Measurements from ENCODE around the gene NFIC.
"Not testable (repeated sequence)": the region's sequence is repeated elsewhere in the genome, so short reads cannot be mapped to it uniquely, and the experiment has no call there.

The NFIC gene

DNA sequence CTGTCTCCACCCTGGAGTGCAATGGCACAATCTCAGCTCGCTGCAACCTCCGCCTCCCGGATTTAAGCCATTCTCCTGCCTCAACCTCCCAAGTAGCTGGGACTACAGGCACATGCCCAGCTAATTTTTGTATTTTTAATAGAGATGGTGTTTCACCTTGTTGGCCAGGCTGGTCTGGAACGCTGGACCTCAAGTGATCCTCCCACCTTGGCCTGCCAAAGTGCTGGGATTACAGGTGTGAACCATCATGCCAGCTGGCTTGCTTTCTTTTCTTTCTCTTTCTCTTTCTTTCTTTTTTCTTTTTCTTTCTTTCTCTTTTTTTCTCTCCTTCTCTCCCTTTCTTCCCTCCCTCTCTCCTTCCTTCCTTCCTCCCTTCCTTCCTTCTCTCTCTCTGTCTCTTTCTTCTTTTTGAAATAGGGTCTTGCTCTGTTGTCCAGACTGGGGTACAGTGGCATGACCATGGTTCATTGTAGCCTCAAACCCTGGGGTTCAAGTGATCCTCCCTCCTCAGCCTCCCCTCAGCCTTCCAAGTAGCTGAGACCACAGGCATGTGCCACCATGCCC is 33.3 kb upstream of the NFIC start:
- Mint-ChIP-seq H3K4me3 (no peak overlapping the region), H3K27ac (no peak overlapping the region), H3K36me3 (ENCODE audit: low read depth) (no peaks in the 10 kb centered on the region), H3K9me3 (no peaks in the 10 kb centered on the region), H3K4me1 (ENCODE audit: low read depth) (no peaks in the 10 kb centered on the region), H3K27me3 (no peaks in the 10 kb centered on the region)

DNA sequence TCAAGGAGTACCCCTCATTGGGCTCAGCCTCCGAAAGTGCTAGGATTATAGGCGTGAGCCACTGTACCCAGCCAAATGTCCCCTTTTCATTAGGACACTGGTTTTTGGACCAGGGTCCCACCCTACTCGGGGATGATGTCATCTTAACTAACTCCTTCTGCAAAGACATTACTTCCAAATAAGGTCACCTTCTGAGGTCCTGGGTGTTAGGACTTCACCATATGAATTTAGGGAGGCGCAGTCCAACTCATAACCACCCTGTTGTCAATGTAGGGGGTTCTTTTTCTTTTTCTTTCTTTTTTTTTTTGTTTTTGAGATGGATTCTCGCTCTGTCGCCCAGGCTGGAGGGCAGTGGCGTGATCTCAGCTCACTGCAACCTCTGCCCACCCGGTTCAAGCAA is 32.7 kb upstream of the NFIC start:
- Mint-ChIP-seq H3K36me3 (ENCODE audit: low read depth) (no peaks in the 10 kb centered on the region), H3K9me3 (no peaks in the 10 kb centered on the region), H3K27ac (no peak overlapping the region), H3K4me1 (ENCODE audit: low read depth) (peaks cover 5% of the 10 kb centered on the region), H3K4me3 (no peak overlapping the region), H3K27me3 (no peaks in the 10 kb centered on the region)

DNA sequence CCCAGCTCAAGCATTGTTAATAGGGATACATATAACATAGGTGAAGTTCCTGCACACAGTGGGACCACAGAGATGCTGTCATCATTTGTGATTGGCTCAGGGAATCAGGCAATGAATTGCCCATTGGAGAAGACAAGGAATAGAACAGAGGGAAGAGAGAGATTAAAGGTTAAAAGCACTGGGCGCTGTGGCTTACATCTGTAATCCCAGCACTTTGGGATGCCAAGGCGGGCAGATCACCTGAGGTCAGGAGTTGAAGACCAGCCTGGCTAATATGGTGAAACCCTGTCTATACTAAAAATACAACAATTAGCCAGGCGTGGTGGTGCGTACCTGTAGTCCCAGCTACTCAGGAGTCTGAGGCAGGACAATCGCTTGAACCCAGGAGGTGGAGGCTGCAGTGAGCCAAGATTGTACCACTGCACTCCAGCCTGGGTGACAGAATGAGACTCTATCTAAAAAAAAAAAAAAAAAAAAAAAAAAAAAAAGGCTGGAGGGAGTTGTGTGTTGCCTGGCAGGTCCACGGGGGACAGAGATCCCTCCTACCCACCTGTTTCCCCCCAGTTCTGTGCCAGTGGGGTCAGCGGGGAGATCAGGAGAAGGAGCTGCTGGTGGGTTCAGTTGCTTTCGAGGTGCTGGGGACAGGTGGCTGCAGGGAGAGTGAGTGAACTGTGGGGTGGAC is 31.5 kb upstream of the NFIC start:
- H3K27ac Mint-ChIP-seq; H3K27me3 Mint-ChIP-seq; H3K9me3 Mint-ChIP-seq; H3K4me1 Mint-ChIP-seq (ENCODE audit: low read depth); H3K4me3 Mint-ChIP-seq; H3K36me3 Mint-ChIP-seq (ENCODE audit: low read depth): not testable (repeated sequence)

DNA sequence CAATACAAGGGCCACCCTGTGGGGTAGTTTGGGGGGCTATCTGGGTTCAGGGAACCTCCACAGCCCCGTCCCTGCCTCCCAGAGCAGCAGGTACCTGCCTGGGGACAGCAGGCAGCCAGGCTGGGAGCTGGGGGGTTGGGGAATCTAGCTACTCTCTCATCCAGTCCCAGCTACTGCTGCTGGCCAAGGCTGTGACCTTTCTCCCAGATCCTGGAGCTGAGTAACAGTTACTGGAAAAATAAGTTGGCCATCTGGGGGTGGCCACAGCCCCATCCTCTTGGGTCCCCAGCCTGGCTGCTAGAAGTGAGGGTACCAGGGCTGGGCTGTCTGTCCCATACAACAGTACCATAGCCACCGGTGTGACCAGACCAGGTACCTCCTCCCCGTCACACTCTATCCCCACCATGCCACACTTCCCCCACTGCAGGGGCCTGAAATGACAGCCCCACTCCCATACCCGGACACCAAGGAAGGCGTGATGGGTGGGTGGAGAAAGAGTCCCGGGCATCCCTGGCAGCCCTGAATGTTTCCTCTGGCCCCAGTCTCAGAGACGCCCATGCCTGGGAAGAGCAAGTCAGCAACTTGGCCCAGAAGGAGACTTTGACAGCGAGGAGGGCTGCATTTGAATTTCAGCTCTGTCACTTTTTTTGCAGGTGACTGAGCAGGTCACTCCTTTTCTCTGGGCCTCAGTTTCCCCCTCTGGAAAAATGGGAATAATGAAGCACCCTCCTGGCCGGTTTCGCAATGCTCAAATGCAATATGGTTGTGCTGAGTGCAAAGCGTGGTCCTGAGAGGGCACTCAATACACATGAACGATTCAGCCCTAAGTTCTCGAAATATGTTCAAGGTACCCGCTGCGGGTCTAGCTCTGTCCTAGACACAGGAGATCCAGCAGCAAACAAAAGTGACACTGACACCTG is 30.7 kb upstream of the NFIC start:
- Mint-ChIP-seq H3K9me3 (no peaks in the 10 kb centered on the region), H3K36me3 (ENCODE audit: low read depth) (no peaks in the 10 kb centered on the region), H3K4me3 (no peak overlapping the region), H3K27me3 (no peaks in the 10 kb centered on the region), H3K27ac (no peak overlapping the region), H3K4me1 (ENCODE audit: low read depth) (peaks cover 8% of the 10 kb centered on the region)

DNA sequence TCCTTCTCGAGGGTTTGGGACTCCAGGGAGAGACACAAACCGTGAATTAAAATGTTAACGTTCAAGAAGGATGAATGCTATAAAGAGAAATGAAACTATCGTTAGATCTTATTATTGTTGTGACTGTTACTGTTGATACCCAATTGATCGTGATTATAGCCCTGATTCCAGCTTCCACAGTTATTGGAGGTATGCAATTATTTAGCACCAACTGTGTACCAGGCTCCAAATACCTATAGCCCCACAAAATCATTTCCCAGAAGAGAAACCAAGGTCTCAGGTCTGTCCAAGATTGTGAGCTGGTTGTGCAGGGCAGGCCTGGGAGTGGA is 30.1 kb upstream of the NFIC start:
- H3K4me3 Mint-ChIP-seq = no peak overlapping the region
- H3K27me3 Mint-ChIP-seq = no peaks in the 10 kb centered on the region
- no peaks in the 10 kb centered on the region for H3K36me3 Mint-ChIP-seq (ENCODE audit: low read depth)
- no peaks in the 10 kb centered on the region for H3K9me3 Mint-ChIP-seq
- no peak overlapping the region for H3K27ac Mint-ChIP-seq
- peaks cover 8% of the 10 kb centered on the region for H3K4me1 Mint-ChIP-seq (ENCODE audit: low read depth)

DNA sequence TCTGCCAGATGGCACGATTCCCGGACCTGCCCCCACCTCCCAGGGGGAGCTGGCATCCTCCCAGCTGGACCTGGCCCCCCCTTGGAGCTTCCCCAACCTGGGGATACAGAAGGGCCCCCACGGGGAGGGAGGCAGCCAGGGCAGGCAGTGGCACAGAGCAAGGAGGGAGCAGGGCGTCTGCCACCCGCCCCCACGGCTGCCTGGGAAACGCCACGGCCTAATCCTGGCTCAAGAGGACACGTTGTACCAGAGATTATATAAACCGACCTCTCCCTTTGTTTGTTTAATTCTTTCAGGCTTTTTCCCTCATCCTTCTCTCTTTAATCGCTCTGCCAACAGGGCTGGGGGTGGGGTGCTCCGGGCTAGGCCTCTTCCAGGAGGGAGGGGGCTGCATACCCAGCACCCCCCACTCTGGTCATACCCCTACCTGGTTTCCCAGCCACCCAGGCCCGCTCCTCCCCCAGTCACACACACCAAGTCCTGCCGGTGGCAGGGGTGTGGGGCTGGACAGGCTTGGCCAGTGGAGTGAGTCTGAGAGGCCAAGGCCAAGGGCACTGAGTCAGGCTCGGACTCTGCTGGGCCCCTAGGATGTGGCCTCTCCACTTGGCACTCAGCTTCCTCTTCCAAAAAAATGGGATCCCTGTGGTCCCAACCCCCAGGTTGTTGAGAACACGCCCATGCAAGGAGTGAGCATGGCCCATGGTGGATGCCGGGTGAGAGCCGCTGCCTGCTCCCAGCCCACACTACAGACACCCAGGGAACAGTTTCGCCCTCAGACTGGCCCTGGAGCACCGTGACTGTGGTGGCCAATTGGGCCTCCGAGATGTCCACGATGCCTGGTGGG is 29.5 kb upstream of the NFIC start:
- Mint-ChIP-seq H3K4me1 (ENCODE audit: low read depth) (peaks cover 8% of the 10 kb centered on the region), H3K9me3 (no peaks in the 10 kb centered on the region), H3K27ac (no peak overlapping the region), H3K27me3 (no peaks in the 10 kb centered on the region), H3K36me3 (ENCODE audit: low read depth) (no peaks in the 10 kb centered on the region), H3K4me3 (no peak overlapping the region)

DNA sequence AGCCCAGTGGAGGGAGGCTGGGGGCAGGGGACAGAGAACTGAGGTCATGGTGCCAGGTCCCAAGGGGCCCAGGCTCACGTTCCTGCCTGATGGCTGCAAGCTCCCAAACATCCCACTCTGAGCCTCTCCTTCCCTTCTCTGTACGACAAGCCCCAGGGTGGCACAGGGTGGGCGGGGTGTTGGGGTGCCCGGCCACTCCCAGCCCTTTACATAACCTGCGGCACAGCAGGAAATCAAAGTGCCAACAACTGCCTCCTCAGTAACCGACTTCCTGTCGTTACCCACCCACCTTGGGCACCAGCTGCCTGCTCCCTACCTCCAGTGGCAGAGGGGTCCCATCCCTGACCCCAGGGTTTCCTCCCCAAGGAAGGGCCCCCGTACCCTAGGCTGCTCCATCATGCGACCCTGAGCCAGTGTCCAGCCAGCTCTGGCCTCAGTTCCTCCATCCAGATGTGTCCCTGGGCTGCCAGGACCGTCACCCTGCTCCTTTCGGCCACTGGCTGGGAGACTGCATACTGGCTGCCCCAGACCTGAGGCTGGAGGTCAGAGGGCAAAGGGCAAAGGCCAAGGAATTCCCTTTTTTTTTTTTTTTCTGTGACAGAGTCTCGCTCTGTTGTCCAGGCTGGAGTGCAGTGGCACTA is 27.7 kb upstream of the NFIC start:
- Mint-ChIP-seq H3K9me3 (no peaks in the 10 kb centered on the region), H3K4me3 (no peak overlapping the region), H3K4me1 (ENCODE audit: low read depth) (peaks cover 10% of the 10 kb centered on the region), H3K36me3 (ENCODE audit: low read depth) (no peaks in the 10 kb centered on the region), H3K27me3 (no peaks in the 10 kb centered on the region), H3K27ac (no peak overlapping the region)

DNA sequence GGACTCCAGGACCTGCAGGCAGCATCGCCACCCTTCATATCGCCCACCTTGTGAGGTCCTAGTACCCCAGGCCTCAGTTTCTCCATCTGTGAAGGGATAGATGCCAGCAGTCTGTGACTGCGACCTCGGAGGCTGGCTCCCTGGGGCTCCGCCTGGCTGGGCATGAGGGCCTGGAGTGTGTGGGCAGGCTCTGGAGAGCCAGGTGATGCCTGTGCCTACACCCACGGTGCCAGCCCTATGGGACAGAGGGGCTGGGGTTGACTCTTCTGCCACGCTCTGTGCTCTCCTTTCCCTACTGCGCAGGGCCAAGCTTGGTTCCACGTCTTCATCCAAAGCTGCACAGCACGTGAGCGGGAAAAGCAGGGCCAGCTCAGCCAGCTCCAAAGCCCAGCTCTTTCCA is 26.0 kb upstream of the NFIC start:
- Mint-ChIP-seq H3K36me3 (ENCODE audit: low read depth) (no peaks in the 10 kb centered on the region), H3K4me3 (no peak overlapping the region), H3K27ac (no peak overlapping the region), H3K9me3 (no peaks in the 10 kb centered on the region), H3K4me1 (ENCODE audit: low read depth) (peaks cover 12% of the 10 kb centered on the region), H3K27me3 (no peaks in the 10 kb centered on the region)

DNA sequence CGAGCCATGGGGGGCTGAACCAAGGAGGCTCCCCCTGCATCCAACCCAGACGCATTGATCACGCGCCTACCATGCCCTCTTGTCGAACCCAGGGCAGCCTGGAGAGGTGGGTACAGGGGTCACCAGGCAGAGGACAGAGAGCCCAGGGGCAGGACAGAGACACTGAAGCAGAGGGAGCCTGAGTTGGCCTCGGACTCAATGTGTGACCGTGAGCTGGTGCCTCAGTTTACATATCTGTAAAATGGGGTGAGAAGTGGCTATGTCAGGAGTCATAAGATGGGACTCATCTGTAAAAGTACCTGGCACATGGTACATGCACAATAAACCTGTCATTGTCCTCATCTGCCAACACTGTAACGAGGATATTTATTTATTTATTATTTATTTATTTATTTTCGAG is 24.1 kb upstream of the NFIC start:
- H3K4me3 Mint-ChIP-seq = no peak overlapping the region
- H3K27me3 Mint-ChIP-seq = no peaks in the 10 kb centered on the region
- H3K9me3 Mint-ChIP-seq = no peaks in the 10 kb centered on the region
- H3K27ac Mint-ChIP-seq = no peak overlapping the region
- H3K36me3 Mint-ChIP-seq (ENCODE audit: low read depth) = no peaks in the 10 kb centered on the region
- H3K4me1 Mint-ChIP-seq (ENCODE audit: low read depth) = peaks cover 12% of the 10 kb centered on the region

DNA sequence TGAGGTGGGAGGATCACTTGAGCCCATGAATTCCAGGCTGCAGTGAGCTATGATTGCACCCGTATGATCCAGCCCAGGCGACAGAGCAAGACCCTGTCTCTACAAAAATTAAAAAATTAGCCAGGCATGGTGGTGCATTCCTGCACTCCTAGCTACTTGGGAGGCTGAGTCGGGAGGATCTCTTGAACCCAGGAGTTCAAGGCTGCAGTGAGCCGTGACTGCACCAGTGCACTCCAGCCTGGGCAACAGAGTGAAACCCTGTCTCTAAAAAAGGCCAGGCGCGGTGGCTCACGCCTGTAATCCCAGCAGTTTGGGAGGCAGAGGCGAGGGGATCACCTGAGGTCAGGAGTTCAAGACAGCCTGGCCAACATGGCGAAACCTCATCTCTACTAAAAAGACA is 23.4 kb upstream of the NFIC start:
- not testable (repeated sequence) for H3K36me3 Mint-ChIP-seq (ENCODE audit: low read depth); H3K4me3 Mint-ChIP-seq; H3K27ac Mint-ChIP-seq; H3K27me3 Mint-ChIP-seq; H3K9me3 Mint-ChIP-seq
- H3K4me1 Mint-ChIP-seq (ENCODE audit: low read depth) = peaks cover 12% of the 10 kb centered on the region

DNA sequence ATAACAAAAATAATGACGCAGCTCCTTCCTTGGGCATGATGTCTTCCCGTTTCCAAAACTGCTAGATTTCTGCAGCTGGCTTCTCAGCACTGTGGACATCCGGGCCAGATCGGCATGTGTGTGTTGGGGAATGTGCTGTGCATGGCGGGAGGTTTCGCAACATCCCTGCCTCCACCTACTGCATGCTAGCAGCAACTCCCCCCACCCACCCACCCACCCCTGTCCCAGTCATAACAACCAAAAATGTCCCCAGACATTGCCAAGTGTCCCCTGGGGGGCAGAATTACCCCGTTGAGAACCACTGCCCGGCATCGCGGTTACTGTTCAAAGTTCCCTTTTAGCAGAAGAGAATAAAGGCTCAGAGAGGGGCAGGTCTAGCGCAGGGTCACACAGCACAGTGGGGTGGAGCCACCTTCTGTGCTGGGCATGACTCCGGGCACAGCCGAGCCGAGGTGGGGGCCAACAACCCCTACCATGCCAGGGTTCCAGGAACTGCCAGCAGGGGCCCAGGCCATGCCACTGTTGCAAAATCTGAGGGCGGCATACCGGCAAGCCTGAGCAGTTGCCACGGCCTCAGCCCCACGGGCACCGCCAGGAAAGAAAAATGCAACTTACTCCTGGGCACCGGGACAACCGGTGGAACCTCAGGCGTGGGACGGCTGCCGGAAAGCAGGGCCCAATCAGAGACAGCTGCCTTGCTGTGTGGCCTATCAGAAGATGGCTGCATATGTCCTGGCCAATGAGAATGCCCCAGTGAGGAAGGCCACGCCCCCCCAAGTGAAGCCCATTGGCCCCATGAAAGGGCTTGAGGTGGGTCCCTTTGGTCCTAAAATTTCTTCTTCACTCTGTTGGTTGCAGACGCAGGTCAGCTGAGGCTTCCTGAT is 22.5 kb upstream of the NFIC start:
- no peaks in the 10 kb centered on the region for H3K27me3 Mint-ChIP-seq
- no peak overlapping the region for H3K27ac Mint-ChIP-seq

DNA sequence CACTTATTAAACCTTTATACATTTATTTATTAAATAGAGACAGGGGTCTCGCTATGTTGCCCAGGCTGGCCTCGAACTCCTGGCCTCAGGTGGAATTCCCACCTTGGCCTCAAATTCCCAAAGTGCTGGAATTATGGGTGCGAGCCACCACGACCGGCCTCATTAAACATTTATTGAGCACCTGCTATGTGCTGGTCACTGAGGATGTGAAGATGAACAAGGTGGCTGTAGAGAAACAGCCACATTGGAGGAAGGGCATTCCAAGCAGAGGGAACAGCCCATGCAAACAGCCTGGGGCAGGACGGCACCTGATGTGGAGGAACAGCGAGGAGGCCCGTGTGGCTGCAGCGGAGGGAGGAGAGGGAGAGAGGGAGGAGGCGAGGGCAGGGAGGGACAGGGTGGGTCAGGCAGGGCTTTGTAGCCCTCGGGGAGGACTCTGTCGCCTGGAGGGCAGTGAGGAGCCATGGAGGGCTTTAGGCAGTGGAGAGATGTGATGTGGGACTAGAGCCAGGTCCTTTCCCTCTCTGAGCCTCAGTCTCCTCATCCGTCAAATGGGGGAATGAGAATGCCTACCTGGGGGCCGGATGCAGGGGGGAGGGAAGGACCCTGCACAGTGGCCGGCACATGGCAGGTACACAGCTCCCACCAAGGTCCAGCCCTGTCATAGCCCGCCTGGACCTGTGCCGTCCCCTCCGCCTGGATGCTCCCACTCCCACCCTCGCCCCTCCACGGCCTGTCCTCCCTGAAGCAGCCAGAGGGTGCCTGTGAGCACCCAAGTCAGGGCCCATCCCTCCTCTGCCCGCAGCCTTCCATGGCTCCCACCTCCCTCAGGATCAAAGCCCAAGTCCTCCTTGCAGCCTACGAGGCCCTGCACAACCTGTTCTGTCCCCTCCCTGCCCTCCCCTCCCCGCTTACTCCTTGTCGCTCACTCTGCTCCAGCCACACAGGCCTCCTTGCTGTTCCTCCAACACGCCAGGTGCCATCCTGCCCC is 21.5 kb upstream of the NFIC start:
- no peak overlapping the region for H3K4me3 Mint-ChIP-seq
- no peak overlapping the region for H3K27ac Mint-ChIP-seq
- no peaks in the 10 kb centered on the region for H3K36me3 Mint-ChIP-seq (ENCODE audit: low read depth)

More for the DNA sequence above, 22.5 kb upstream of the NFIC start:
- Mint-ChIP-seq H3K9me3 (no peaks in the 10 kb centered on the region), H3K36me3 (ENCODE audit: low read depth) (no peaks in the 10 kb centered on the region), H3K4me3 (no peak overlapping the region), H3K4me1 (ENCODE audit: low read depth) (peaks cover 5% of the 10 kb centered on the region)

More for the DNA sequence above, 21.5 kb upstream of the NFIC start:
- Mint-ChIP-seq H3K9me3 (no peaks in the 10 kb centered on the region), H3K27me3 (no peaks in the 10 kb centered on the region), H3K4me1 (ENCODE audit: low read depth) (peaks cover 4% of the 10 kb centered on the region)
